IPS-20b (cell line): Measurements from ENCODE around the gene SCARB1.
"Not testable (repeated sequence)": the region's sequence is repeated elsewhere in the genome, so short reads cannot be mapped to it uniquely, and the experiment has no call there.

Experiments used
- H3K27ac ChIP-seq: one replicate; pipeline ENCODE4 v1.5.1; 2013; ENCODE audit warnings: low read length
- H3K27me3 ChIP-seq: 2 replicates; pipeline ENCODE4 v1.6.1; 2013; ENCODE audit warnings: mild to moderate bottlenecking, low read length, inconsistent platforms; ENCODE audit not compliant: insufficient read depth
- H3K36me3 ChIP-seq: 2 replicates; pipeline ENCODE4 v1.6.1; 2013; ENCODE audit warnings: low read depth, mild to moderate bottlenecking, inconsistent platforms, low read length, moderate library complexity; ENCODE audit not compliant: insufficient read depth
- H3K4me1 ChIP-seq: 2 replicates; pipeline ENCODE4 v1.6.1; 2013; ENCODE audit warnings: mild to moderate bottlenecking, control low read depth, inconsistent platforms, low read length, moderate library complexity; ENCODE audit not compliant: insufficient read depth
- H3K4me3 ChIP-seq: 2 replicates; pipeline ENCODE4 v1.5.1; 2013; ENCODE audit warnings: mild to moderate bottlenecking, low read length, inconsistent platforms
- H3K9ac ChIP-seq: 2 replicates; pipeline ENCODE4 v1.6.1; 2013; ENCODE audit warnings: low read depth, mild to moderate bottlenecking, inconsistent platforms, low read length, moderate library complexity
- H3K9me3 ChIP-seq: 2 replicates; pipeline ENCODE4 v1.6.1; 2013; ENCODE audit warnings: mild to moderate bottlenecking, low read depth, low read length, inconsistent platforms; ENCODE audit not compliant: insufficient read depth

SCARB1 gene, protein sequence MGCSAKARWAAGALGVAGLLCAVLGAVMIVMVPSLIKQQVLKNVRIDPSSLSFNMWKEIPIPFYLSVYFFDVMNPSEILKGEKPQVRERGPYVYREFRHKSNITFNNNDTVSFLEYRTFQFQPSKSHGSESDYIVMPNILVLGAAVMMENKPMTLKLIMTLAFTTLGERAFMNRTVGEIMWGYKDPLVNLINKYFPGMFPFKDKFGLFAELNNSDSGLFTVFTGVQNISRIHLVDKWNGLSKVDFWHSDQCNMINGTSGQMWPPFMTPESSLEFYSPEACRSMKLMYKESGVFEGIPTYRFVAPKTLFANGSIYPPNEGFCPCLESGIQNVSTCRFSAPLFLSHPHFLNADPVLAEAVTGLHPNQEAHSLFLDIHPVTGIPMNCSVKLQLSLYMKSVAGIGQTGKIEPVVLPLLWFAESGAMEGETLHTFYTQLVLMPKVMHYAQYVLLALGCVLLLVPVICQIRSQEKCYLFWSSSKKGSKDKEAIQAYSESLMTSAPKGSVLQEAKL

GRCh38 chr12:124863416-124864325 lies at the start of gene SCARB1:
SCARB1 (minus strand) TSS chr12:124863864; CDS start chr12:124863720, 144 bp downstream.
- Histone ChIP-seq H3K9me3 (no peaks in the 10 kb centered on the region), H3K4me1 (no peaks in the 10 kb centered on the region; the same call in 1 of the 2 replicates), H3K4me3 (peak within 1 kb of the TSS; percentile 60), H3K9ac (peak within 1 kb of the TSS; percentile 44; the same call in 1 of the 2 replicates), H3K36me3 (peaks cover 8% of the 10 kb centered on the region; the same call in 1 of the 2 replicates), H3K27me3 (peaks cover 9% of the 10 kb centered on the region), H3K27ac (no peak within 1 kb of the TSS)

DNA sequence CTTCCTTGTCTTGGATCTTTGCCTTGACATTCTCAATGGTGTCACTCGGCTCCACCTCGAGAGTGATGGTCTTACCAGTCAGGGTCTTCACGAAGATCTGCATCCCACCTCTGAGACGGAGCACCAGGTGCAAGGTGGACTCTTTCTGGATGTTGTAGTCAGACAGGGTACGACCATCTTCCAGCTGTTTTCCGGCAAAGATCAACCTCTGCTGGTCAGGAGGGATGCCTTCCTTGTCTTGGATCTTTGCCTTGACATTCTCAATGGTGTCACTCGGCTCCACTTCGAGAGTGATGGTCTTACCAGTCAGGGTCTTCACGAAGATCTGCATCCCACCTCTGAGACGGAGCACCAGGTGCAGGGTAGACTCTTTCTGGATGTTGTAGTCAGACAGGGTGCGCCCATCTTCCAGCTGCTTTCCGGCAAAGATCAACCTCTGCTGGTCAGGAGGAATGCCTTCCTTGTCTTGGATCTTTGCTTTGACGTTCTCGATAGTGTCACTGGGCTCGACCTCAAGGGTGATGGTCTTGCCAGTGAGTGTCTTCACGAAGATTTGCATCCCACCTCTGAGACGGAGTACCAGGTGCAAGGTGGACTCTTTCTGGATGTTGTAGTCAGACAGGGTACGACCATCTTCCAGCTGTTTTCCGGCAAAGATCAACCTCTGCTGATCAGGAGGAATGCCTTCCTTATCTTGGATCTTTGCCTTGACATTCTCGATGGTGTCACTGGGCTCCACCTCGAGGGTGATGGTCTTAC lies 49.0 kb upstream of the SCARB1 start:
- H3K9ac ChIP-seq, H3K27ac ChIP-seq, H3K27me3 ChIP-seq, H3K9me3 ChIP-seq: not testable (repeated sequence)
- peak overlapping the region; percentile 99; the same call in 1 of the 2 replicates for H3K4me3 ChIP-seq
- peaks cover 42% of the 10 kb centered on the region for H3K36me3 ChIP-seq
- H3K4me1 ChIP-seq: peaks cover 16% of the 10 kb centered on the region

GRCh38 chr12:124911521-124911920 lies 47.9 kb upstream of the SCARB1 start:
- not testable (repeated sequence) for H3K27me3 ChIP-seq, H3K27ac ChIP-seq, H3K9me3 ChIP-seq, H3K4me3 ChIP-seq, H3K9ac ChIP-seq
- Histone ChIP-seq H3K4me1 (peaks cover 11% of the 10 kb centered on the region; the same call in 1 of the 2 replicates), H3K36me3 (peaks cover 42% of the 10 kb centered on the region)

- H3K9ac ChIP-seq: no peak overlapping the region
- peak overlapping the region; percentile 1; the same call in 1 of the 2 replicates for H3K4me3 ChIP-seq
- H3K9me3 ChIP-seq: no peaks in the 10 kb centered on the region
- peaks cover 42% of the 10 kb centered on the region for H3K36me3 ChIP-seq
- no peak overlapping the region for H3K27ac ChIP-seq
- peaks cover 6% of the 10 kb centered on the region; the same call in 1 of the 2 replicates for H3K4me1 ChIP-seq
- no peaks in the 10 kb centered on the region for H3K27me3 ChIP-seq
Observed at GRCh38 chr12:124910561-124911478, 47.2 kb upstream of the SCARB1 start.

DNA sequence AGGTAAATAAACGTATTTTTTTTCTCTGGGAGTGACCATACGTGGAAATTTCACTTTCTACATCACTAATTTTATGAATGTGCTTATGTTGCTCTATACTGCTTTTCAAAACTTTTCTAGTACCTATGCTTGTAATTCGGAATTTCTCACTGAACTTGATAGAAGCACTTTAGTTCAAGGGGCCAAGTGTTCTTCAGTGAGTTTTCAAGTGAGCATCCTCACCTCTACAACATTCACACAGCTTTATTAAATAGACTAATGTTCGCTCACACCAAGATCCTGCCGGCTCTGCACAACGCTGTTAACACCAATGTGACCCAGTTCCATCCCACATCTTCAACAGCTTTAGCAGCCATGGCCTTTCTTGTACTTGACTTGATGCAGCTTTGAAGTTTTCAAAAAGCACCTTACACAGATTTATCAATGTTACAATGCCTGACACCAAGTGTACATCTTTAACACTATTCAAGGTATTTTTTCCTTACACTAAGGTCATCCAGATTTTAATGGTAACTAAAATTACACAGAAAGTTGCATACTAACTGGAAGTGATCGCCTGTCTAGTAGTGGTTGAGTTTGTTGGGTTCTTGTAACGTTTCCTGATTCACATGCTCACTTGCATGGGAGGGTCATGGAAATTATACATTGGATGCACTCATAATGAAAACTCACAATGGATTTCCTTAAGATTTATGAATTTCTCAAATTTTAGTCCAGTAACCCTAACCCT lies 46.3 kb upstream of the SCARB1 start:
- Histone ChIP-seq H3K9ac (no peak overlapping the region), H3K4me3 (no peak overlapping the region), H3K27ac (no peak overlapping the region), H3K36me3 (peaks cover 42% of the 10 kb centered on the region), H3K4me1 (no peaks in the 10 kb centered on the region), H3K9me3 (no peaks in the 10 kb centered on the region), H3K27me3 (no peaks in the 10 kb centered on the region)

- no peak overlapping the region for H3K27ac ChIP-seq
Observed at GRCh38 chr12:124906606-124907261, 43.1 kb upstream of the SCARB1 start.

DNA sequence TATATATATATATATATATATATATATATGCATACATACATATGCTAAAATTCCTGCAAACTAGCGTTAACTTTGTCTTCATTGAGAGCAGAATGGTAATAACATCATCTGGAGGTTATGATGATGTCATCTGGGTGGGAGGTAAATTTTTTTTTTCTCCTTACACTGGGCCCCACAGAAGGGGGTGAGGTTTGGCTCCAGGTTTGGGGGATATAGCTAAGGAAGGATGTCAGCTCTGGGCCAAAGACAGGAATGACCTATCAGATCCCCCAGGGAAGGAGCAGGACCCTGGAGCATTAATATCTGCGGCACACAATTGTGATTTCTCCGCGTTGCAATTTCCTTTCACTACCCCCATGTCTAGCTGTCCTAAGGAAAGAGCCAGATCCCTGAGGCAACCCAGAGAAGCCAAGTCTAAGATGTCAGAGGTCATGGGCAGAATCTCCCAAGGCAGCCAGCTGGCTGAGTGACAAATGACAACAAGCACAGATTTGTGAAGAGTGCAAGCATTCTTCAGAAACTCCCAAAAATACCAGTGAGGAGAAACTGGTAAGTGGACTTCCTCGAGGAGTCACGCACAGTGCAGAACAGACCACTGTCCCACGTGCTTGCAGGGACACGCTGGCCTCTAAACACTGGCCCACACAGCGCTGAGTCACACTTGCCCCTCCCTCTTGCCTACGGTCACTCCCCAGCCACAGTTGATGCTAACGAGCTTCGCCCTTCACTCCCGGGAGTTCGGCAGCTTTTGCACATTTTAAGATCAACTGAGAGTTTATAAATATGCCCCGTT lies 40.8 kb upstream of the SCARB1 start:
- no peak overlapping the region for H3K27ac ChIP-seq
- no peak overlapping the region for H3K9ac ChIP-seq
- no peak overlapping the region for H3K4me3 ChIP-seq
- H3K9me3 ChIP-seq: no peaks in the 10 kb centered on the region
- no peaks in the 10 kb centered on the region for H3K36me3 ChIP-seq
- H3K27me3 ChIP-seq: no peaks in the 10 kb centered on the region
- peaks cover 4% of the 10 kb centered on the region; the same call in 1 of the 2 replicates for H3K4me1 ChIP-seq

More at GRCh38 chr12:124906606-124907261, 43.1 kb upstream of the SCARB1 start:
- Histone ChIP-seq H3K9ac (no peak overlapping the region), H3K4me1 (peaks cover 4% of the 10 kb centered on the region; the same call in 1 of the 2 replicates), H3K9me3 (no peaks in the 10 kb centered on the region), H3K36me3 (peaks cover 20% of the 10 kb centered on the region), H3K27me3 (no peaks in the 10 kb centered on the region), H3K4me3 (no peak overlapping the region)

- Histone ChIP-seq H3K27ac (no peak overlapping the region), H3K4me1 (peaks cover 4% of the 10 kb centered on the region; the same call in 1 of the 2 replicates), H3K9me3 (no peaks in the 10 kb centered on the region), H3K36me3 (no peaks in the 10 kb centered on the region), H3K27me3 (no peaks in the 10 kb centered on the region), H3K9ac (no peak overlapping the region), H3K4me3 (no peak overlapping the region)
Observed at GRCh38 chr12:124902916-124903315, 39.3 kb upstream of the SCARB1 start.

- Histone ChIP-seq H3K4me3 (no peak overlapping the region), H3K4me1 (peaks cover 4% of the 10 kb centered on the region; the same call in 1 of the 2 replicates), H3K9ac (no peak overlapping the region), H3K27me3 (no peaks in the 10 kb centered on the region), H3K36me3 (no peaks in the 10 kb centered on the region), H3K9me3 (no peaks in the 10 kb centered on the region), H3K27ac (no peak overlapping the region)
Observed at GRCh38 chr12:124901003-124901402, 37.3 kb upstream of the SCARB1 start.
